Fibroblast of skin of left biceps (primary cell): ENCODE data around the gene OSCP1.

Source experiments
- DNase-seq, 2 experiments: peaks; one replicate each; pipeline ENCODE4 v3.0.0-alpha.2; 2013; ENCODE audit warnings: low read depth in 2 of 2

Gene OSCP1

GRCh38 chr1:36402504-36402890 lies 47.8 kb downstream of the OSCP1 start:
- no peak for DNase-seq

GRCh38 chr1:36401602-36402503 lies 48.4 kb downstream of the OSCP1 start:
- no peak for DNase-seq

- peak; percentile 8 to 21 for DNase-seq
Observed at GRCh38 chr1:36400825-36401601, 49.2 kb downstream of the OSCP1 start.

- no peak for DNase-seq
Observed at GRCh38 chr1:36400514-36400824, 49.8 kb downstream of the OSCP1 start.

- DNase-seq: no peak
Observed at GRCh38 chr1:36398370-36398977, 51.8 kb downstream of the OSCP1 start.

GRCh38 chr1:36397378-36398230 lies 52.6 kb downstream of the OSCP1 start, which contains the start of gene LSM10:
TSS of gene LSM10 (minus strand) at chr1:36397908. CDS start at chr1:36394129, 3,779 bp downstream.
- DNase-seq: peak; percentile 64 to 68

- DNase-seq: no peak
Observed at GRCh38 chr1:36397083-36397377, 53.2 kb downstream of the OSCP1 start.

- DNase-seq: no peak
Observed at GRCh38 chr1:36396359-36396758, 53.9 kb downstream of the OSCP1 start.

GRCh38 chr1:36393686-36394085 lies 56.6 kb downstream of the OSCP1 start:
- no peak for DNase-seq

GRCh38 chr1:36392836-36393235 lies 57.4 kb downstream of the OSCP1 start:
- DNase-seq: no peak

GRCh38 chr1:36391271-36391670 lies 59.0 kb downstream of the OSCP1 start:
- no peak for DNase-seq

GRCh38 chr1:36390411-36390810 lies 59.8 kb downstream of the OSCP1 start:
- no peak for DNase-seq

GRCh38 chr1:36389999-36390398 lies 60.3 kb downstream of the OSCP1 start:
- no peak for DNase-seq

- DNase-seq: no peak
Observed at GRCh38 chr1:36389261-36389660, 61.0 kb downstream of the OSCP1 start.

- peak; percentile 71 to 73 for DNase-seq
Observed at GRCh38 chr1:36387141-36387949, 62.9 kb downstream of the OSCP1 start.

- DNase-seq: peak; percentile 99
Observed at GRCh38 chr1:36386265-36387140, 63.7 kb downstream of the OSCP1 start.

- DNase-seq: peak; percentile 99
Observed at GRCh38 chr1:36385410-36386264, 64.6 kb downstream of the OSCP1 start, which contains the start of gene STK40. TSS of gene STK40 (minus strand) at chr1:36385924. CDS start at chr1:36361332, 24,592 bp downstream.

GRCh38 chr1:36384542-36385409 lies 65.5 kb downstream of the OSCP1 start:
- DNase-seq: no peak
